WTC11 (cell line): ENCODE data around the gene ATP6V0B. TPM values are rescaled to one million over a fixed set of nuclear protein-coding genes. Genes with fewer than 3 reads are reported as not detected.

Experiments
- ATAC-seq: fragments of 200-7000 bp; cut with Tn5 transposase; 2 replicates; pipeline ENCODE4 v1.10.0; 2021; ENCODE audit warnings: mild to moderate bottlenecking, moderate library complexity
- CTCF ChIA-PET: fragments of 300-600 bp; sonication (Branson Sonifier 250); formaldehyde crosslinking; loops from one replicate; lab custom pipeline; 2021; ENCODE audit warnings: antibody characterized with exemption; lab: Charles Lee
- POLR2A ChIA-PET: fragments of 350-600 bp; sonication (Branson Sonifier 250); formaldehyde crosslinking; loops from one replicate; lab custom pipeline; 2021; ENCODE audit warnings: antibody characterized with exemption; lab: Charles Lee
- DNase-seq: peaks from one replicate; pipeline ENCODE4 v3.0.0; 2021; ENCODE audit warnings: low spot score
- H3K27ac Mint-ChIP-seq: 2 replicates; pipeline ENCODE4 v1.8.0; 2021; ENCODE audit warnings: mixed read lengths
- H3K27me3 Mint-ChIP-seq: 2 replicates; pipeline ENCODE4 v1.8.0; 2021; ENCODE audit warnings: low read depth, mild to moderate bottlenecking, moderate library complexity, mixed read lengths
- H3K36me3 Mint-ChIP-seq: 2 replicates; pipeline ENCODE4 v1.8.0; 2021; ENCODE audit warnings: mixed read lengths
- H3K4me1 Mint-ChIP-seq: 2 replicates; pipeline ENCODE4 v1.8.0; 2022; ENCODE audit warnings: mixed read lengths
- H3K4me3 Mint-ChIP-seq: 2 replicates; pipeline ENCODE4 v1.8.0; 2021; ENCODE audit warnings: mild to moderate bottlenecking, moderate library complexity, mixed read lengths
- H3K9me3 Mint-ChIP-seq: 2 replicates; pipeline ENCODE4 v1.8.0; 2021; ENCODE audit warnings: mixed read lengths
- ARID4B ChIP-seq: sonication (generic); formaldehyde crosslinking; IDR thresholded peaks from 2 replicates; pipeline ENCODE4 v1.8.0; 2023; ENCODE audit warnings: missing genetic modification reagents, mild to moderate bottlenecking, borderline replicate concordance
- EMX1 ChIP-seq: fragments of 250-450 bp; sonication (Bioruptor Pico); IDR thresholded peaks from 2 replicates; pipeline ENCODE4 v1.8.0; 2021; ENCODE audit warnings: mild to moderate bottlenecking
- ETV6 ChIP-seq: sonication (generic); formaldehyde crosslinking; IDR thresholded peaks from 2 replicates; pipeline ENCODE4 v1.8.1; 2022; ENCODE audit warnings: mild to moderate bottlenecking, missing genetic modification reagents
- MAX ChIP-seq: sonication (generic); formaldehyde crosslinking; IDR thresholded peaks from 2 replicates; pipeline ENCODE4 v1.8.0; 2022; ENCODE audit warnings: mild to moderate bottlenecking, missing genetic modification reagents
- MLX ChIP-seq: sonication (generic); formaldehyde crosslinking; IDR thresholded peaks from 2 replicates; pipeline ENCODE4 v1.8.1; 2023; ENCODE audit warnings: mild to moderate bottlenecking, missing genetic modification reagents, moderate library complexity
- NFE2L1 ChIP-seq: sonication (generic); formaldehyde crosslinking; IDR thresholded peaks from 2 replicates; pipeline ENCODE4 v1.8.1; 2023; ENCODE audit warnings: missing genetic modification reagents
- NR3C1 ChIP-seq: sonication (generic); formaldehyde crosslinking; conservative IDR thresholded peaks from 2 replicates; pipeline ENCODE4 v1.8.1; 2023; ENCODE audit warnings: low read depth, mild to moderate bottlenecking, missing genetic modification reagents
- TEAD1 ChIP-seq: sonication (generic); formaldehyde crosslinking; IDR thresholded peaks from 2 replicates; pipeline ENCODE4 v1.8.0; 2022; ENCODE audit warnings: mild to moderate bottlenecking, missing genetic modification reagents
- USF1 ChIP-seq: sonication (generic); formaldehyde crosslinking; IDR thresholded peaks from 2 replicates; pipeline ENCODE4 v1.8.0; 2022; ENCODE audit warnings: mild to moderate bottlenecking, missing genetic modification reagents
- USF2 ChIP-seq: sonication (generic); formaldehyde crosslinking; IDR thresholded peaks from 2 replicates; pipeline ENCODE4 v1.8.1; 2023; ENCODE audit warnings: mild to moderate bottlenecking, missing genetic modification reagents, moderate library complexity
- ZNF121 ChIP-seq: sonication (generic); formaldehyde crosslinking; IDR thresholded peaks from 2 replicates; pipeline ENCODE4 v1.8.0; 2023; ENCODE audit warnings: missing genetic modification reagents
- ZNF423 ChIP-seq: fragments of 250-450 bp; sonication (Bioruptor Pico); IDR thresholded peaks from 2 replicates; pipeline ENCODE4 v2.1.2; 2022; ENCODE audit warnings: mild to moderate bottlenecking, moderate library complexity
- ZNF512 ChIP-seq: sonication (generic); formaldehyde crosslinking; IDR thresholded peaks from 2 replicates; pipeline ENCODE4 v1.8.1; 2022; ENCODE audit warnings: missing genetic modification reagents, borderline replicate concordance
- ZNF532 ChIP-seq: fragments of 250-450 bp; sonication (Bioruptor Pico); IDR thresholded peaks from 2 replicates; pipeline ENCODE4 v1.9.0; 2021; ENCODE audit warnings: mild to moderate bottlenecking, borderline replicate concordance
- total RNA-seq: library from RNA; stranded (reverse); gene quantifications from 3 replicates; pipeline ENCODE4 v1.2.3, GENCODE V29; 2021

The ATP6V0B gene
- total RNA-seq, 1 experiment from 2014 or later, result 110 TPM

GRCh38 chr1:43934986-43935324 is 39.8 kb upstream of the ATP6V0B start (continued):
- no peak for TF ChIP-seq ZNF532 (CRISPR knock-in tag)
- TF ChIP-seq MLX (CRISPR knock-in tag), result no peak
- TF ChIP-seq ZNF121 (CRISPR knock-in tag), result no peak
- TF ChIP-seq NFE2L1 (CRISPR knock-in tag), result no peak
- TF ChIP-seq ETV6 (CRISPR knock-in tag), result no peak

GRCh38 chr1:43935711-43936427 is 38.9 kb upstream of the ATP6V0B start:
- no peaks in the 10 kb centered on the region for H3K36me3 Mint-ChIP-seq
- H3K4me1 Mint-ChIP-seq, result peaks cover 58% of the 10 kb centered on the region
- peak overlapping the region; percentile 84 for H3K4me3 Mint-ChIP-seq
- H3K27me3 Mint-ChIP-seq, result peaks cover 8% of the 10 kb centered on the region
- ATAC-seq (peak; percentile 9), DNase-seq (peak; percentile 48)
- no peak for TF ChIP-seq EMX1 (CRISPR knock-in tag)
- 0 out of 2 replicates have a peak, but pooled peaks have one; percentile 36 for TF ChIP-seq TEAD1 (CRISPR knock-in tag)
- no peak for TF ChIP-seq ZNF512
- TF ChIP-seq USF1 (CRISPR knock-in tag), result 0 out of 2 replicates have a peak, but pooled peaks have one; percentile 55
- TF ChIP-seq NR3C1, result 0 out of 2 replicates have a peak, but pooled peaks have one; percentile 32
- TF ChIP-seq ZNF423 (CRISPR knock-in tag), result peak; percentile 54
- TF ChIP-seq MAX, result peak; percentile 54; the same call in 1 of the 2 replicates
- peak; percentile 23; the same call in 1 of the 2 replicates for TF ChIP-seq USF2
- TF ChIP-seq ARID4B, result 0 out of 2 replicates have a peak, but pooled peaks have one; percentile 20
- CTCF ChIA-PET, result interaction anchor here (0.9 to 11.9 kb wide), 45 partner anchors 11 to 442 kb away, joined by 3 to 992 read pairs (median 12); partner anchors contain the start of genes ATP6V0B, CCDC24, DPH2 and IPO13
- H3K27ac Mint-ChIP-seq, result peak overlapping the region; percentile 93
- H3K9me3 Mint-ChIP-seq, result no peaks in the 10 kb centered on the region
- POLR2A ChIA-PET, result interaction anchor here (1.5 to 3.9 kb wide), 3 partner anchors 171 to 286 kb away, joined by 4 to 62 read pairs (median 5); partner anchors contain the start of gene KDM4A
